NB4 (cell line): ENCODE results near the gene SMYD1.

Experiments used
- DNase-seq: peaks from one replicate; pipeline ENCODE4 v3.0.0; 2010; ENCODE audit warnings: low read depth
- H3K4me3 ChIP-seq: one replicate; pipeline ENCODE4 v1.5.1; 2011; ENCODE audit warnings: mild to moderate bottlenecking, low read depth, low read length, moderate library complexity
- CTCF ChIP-seq: IDR thresholded peaks from one replicate; pipeline ENCODE4 v1.5.1; 2012; ENCODE audit warnings: low read depth, low read length
- MYC ChIP-seq: IDR thresholded peaks from 2 replicates; pipeline ENCODE4 v1.6.1; 2011; ENCODE audit warnings: low read depth, low read length
- POLR2A ChIP-seq: IDR thresholded peaks from 2 replicates; pipeline ENCODE4 v1.6.1; 2011; ENCODE audit warnings: mild to moderate bottlenecking; ENCODE audit not compliant: insufficient read length; ENCODE audit errors: extremely low read depth
- TF ChIP-seq, protein P1 (sequence below): IDR thresholded peaks from 2 replicates; pipeline ENCODE4 v1.6.1; 2011; ENCODE audit warnings: low read depth, low read length

Gene SMYD1

DNA sequence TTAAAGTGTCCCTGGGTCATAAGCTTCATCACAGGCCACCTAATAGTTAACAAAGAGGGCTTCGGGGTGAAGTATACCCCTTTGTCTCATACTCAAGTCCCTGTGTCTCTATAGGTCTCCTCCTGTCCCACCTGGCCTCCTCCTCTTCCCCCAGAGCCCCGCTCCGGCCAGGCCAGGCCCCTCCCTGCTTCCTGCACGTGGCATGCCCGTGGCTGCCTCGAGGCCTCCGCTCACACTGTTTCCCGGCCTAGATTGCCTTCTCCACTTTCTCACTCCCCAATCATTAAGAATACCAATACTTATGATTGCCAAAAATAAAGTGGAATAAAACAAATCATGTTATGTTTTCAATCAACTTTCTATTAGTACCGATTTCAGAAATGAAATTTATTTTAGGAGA is 18.8 kb downstream of the SMYD1 start:
- no peak for DNase-seq
- no peak for TF ChIP-seq MYC
- no peak for TF ChIP-seq CTCF
- no peak for TF ChIP-seq POLR2A
- TF ChIP-seq, protein P1, sequence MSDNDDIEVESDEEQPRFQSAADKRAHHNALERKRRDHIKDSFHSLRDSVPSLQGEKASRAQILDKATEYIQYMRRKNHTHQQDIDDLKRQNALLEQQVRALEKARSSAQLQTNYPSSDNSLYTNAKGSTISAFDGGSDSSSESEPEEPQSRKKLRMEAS: no peak
- H3K4me3 ChIP-seq: no peak overlapping the region

GRCh38 chr2:88087073-88087472 is 19.4 kb downstream of the SMYD1 start:
- TF ChIP-seq CTCF (no peak), POLR2A (no peak), MYC (no peak)
- TF ChIP-seq, protein P1: no peak
- DNase-seq: no peak
- H3K4me3 ChIP-seq: no peak overlapping the region

GRCh38 chr2:88087763-88088162 is 20.1 kb downstream of the SMYD1 start:
- no peak overlapping the region for H3K4me3 ChIP-seq
- TF ChIP-seq POLR2A: no peak
- no peak for TF ChIP-seq CTCF
- TF ChIP-seq, protein P1: no peak
- no peak for TF ChIP-seq MYC
- no peak for DNase-seq

DNA sequence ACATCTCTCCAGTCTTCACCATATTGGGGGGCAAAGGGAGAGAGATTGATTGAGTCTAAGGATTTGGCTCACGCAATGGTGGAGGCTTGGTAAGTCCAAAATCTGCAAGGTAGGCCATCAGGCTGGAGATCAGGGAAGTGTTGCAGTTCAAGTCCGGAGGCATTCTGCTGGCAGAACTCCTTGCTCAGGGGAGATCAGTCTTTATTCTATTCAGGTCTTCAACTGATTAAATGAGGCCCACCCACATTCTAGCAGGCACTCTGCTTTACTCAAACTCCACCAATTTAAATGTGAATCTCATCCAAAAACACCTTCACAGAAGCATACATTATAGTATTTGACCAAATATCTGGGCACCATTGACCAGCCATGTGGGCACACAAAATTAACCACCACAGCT is 21.4 kb downstream of the SMYD1 start:
- DNase-seq: no peak
- TF ChIP-seq, protein P1: no peak
- TF ChIP-seq CTCF (no peak), MYC (no peak), POLR2A (no peak)
- H3K4me3 ChIP-seq: no peak overlapping the region

DNA sequence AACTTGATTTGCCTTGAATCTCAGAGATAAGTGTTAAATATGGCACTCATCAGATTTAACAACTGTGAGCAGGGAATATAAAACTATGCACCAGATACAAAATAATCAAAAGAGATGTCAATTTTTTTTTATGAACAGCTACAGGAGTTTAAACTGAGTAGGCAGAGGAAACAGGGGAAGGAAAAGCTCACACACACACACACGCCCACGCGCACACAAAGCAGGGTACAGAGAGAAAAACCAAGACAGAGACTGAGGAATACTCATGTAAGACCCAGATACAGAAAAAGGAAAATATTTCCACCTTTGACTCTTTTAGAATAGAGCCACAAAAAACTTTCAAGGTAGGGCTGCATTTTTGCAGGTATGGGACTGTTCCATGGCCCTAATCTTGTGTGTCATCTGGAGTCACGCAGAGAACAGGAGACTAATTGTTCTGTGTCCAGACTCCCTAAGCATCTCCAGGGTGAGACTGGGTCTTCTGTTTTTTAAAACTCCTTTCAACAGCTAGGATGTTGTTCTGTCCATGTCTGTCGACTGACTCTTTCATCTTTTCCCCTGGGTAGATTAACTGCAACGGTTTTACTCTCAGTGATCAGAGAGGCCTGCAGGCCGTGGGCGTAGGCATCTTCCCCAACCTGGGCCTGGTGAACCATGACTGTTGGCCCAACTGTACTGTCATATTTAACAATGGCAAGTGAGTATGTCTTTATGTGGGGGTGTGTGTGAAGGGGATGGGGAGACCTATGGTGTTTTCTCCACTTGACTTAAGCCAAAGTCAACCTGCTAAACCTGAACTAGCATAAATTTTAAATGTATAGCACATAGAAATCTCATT is 23.0 kb downstream of the SMYD1 start:
- TF ChIP-seq POLR2A (no peak), CTCF (no peak), MYC (no peak)
- TF ChIP-seq, protein P1: no peak
- H3K4me3 ChIP-seq: no peak overlapping the region
- peak; percentile 53 for DNase-seq

GRCh38 chr2:88091943-88092342 is 24.3 kb downstream of the SMYD1 start:
- H3K4me3 ChIP-seq: no peak overlapping the region
- no peak for TF ChIP-seq MYC
- TF ChIP-seq CTCF: no peak
- TF ChIP-seq POLR2A: no peak
- TF ChIP-seq, protein P1: no peak
- peak; percentile 92 for DNase-seq
